Mesodermal cell (in vitro differentiated cells): ENCODE results near the gene TGDS.

Experiments
- H3K27ac ChIP-seq: 2 replicates; pipeline ENCODE4 v1.7.0; 2013; ENCODE audit warnings: mild to moderate bottlenecking, low read depth, low read length, moderate library complexity; ENCODE audit not compliant: severe bottlenecking
- H3K36me3 ChIP-seq: 2 replicates; pipeline ENCODE4 v1.7.1; 2013; ENCODE audit warnings: mild to moderate bottlenecking, low read length, moderate library complexity; ENCODE audit not compliant: control insufficient read depth, insufficient read depth
- H3K4me1 ChIP-seq: one replicate; pipeline ENCODE4 v1.7.1; 2013; ENCODE audit warnings: mild to moderate bottlenecking, low read length; ENCODE audit not compliant: insufficient read depth, control insufficient read depth, poor library complexity, severe bottlenecking
- H3K4me3 ChIP-seq: 2 replicates; pipeline ENCODE4 v1.7.0; 2013; ENCODE audit warnings: low read length, control low read depth, mild to moderate bottlenecking; ENCODE audit not compliant: insufficient read depth, poor library complexity, severe bottlenecking; ENCODE audit errors: extremely low read depth
- H3K9me3 ChIP-seq: 2 replicates; pipeline ENCODE4 v1.7.1; 2013; ENCODE audit warnings: mild to moderate bottlenecking, low read length, moderate library complexity; ENCODE audit not compliant: control insufficient read depth
- WGBS, 2 experiments: methylation state at CpG; one replicate each; pipeline ENCODE4 v1.1.5; 2013; ENCODE audit warnings: missing lambda C conversion rate in 2 of 2; ENCODE audit not compliant: insufficient coverage in 2 of 2; 5-methylcytosine and 5-hydroxymethylcytosine counted together

TGDS gene

DNA sequence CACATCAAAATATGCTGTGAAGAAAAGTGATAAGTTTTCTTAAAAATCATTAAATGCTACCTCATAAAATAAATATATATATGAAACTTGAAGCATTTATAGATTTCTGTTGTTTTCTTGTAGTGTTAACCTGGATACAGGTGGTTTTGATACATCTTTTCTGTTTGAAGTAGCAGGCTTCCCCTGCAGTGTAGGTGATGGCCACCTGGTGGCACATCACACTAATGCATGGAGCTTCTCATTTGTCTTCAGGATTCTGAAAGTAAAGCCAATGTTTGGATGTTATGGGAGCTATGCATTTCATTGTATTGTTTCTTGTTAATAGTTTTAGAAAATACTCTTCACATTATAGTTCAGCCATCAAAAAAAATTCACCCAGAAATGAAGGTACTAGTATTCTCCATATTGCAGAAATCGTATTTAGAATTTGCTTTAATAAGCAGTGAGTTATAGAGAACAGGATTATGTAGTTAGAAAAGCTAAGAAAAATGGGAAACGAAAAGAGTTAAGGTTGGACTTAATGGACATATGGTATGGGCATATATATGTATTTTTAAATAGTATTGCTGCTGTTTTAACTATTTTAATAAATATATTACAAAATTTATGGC lies 24.4 kb upstream of the TGDS start:
- Histone ChIP-seq H3K9me3 (no peaks in the 10 kb centered on the region), H3K4me1 (no peaks in the 10 kb centered on the region), H3K4me3 (no peak overlapping the region), H3K36me3 (peaks cover 40% of the 10 kb centered on the region), H3K27ac (no peak overlapping the region)
- WGBS, 2 experiments: no CpG with 5 or more reads among the region's 2 CpGs

DNA sequence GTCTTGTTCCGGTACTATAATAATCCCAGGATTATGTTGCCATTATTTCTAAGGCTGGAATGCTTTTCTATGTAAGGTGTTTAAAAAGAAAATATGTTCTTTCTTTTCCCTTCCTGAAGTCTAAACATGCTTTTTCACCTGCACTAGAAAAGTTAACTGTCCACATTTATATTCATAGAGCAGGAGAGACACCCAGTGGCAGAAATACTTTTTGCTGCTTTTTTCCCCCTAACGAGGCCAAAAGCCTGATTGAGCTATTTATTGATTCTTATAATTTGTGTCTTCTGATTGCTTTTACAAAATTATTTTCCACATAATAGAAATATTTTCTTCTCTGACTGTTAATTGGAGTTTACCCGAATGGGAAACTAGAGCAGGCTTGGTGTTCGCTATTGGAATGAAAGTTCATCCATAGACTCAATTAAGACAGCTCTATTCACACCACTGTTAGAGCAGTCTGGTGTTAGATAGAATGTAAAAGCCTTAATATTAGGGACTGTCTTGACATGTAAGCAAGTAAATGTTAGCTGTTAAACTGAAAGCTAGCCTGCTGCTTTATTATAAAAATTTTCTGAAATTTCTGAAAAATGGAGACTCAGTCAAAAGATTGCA lies 21.5 kb upstream of the TGDS start:
- Histone ChIP-seq H3K4me1 (no peaks in the 10 kb centered on the region), H3K36me3 (peaks cover 35% of the 10 kb centered on the region), H3K27ac (no peak overlapping the region), H3K9me3 (no peaks in the 10 kb centered on the region), H3K4me3 (no peak overlapping the region)
- WGBS, 2 experiments: no CpG with 5 or more reads among the region's 4 CpGs

DNA sequence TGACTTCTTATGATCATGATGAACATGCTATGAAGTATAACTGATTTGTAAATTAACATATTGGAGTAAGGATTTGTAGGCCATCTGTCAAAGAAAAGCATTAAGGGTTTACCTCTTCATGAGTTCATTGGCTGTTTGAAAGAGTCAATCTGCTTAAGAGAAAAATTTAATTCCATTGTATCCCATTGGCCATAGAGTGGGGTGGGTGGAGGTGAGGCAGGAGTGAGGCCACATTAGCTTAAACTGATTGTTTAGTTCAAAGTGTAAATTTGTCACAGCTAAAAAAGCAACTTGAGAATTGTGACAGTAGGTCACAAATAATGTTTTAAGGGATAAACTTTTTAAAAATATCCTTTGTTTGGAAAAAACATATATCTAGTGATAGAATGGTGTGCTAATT lies 17.1 kb upstream of the TGDS start:
- Histone ChIP-seq H3K27ac (no peak overlapping the region), H3K4me3 (no peak overlapping the region), H3K9me3 (no peaks in the 10 kb centered on the region), H3K36me3 (peaks cover 37% of the 10 kb centered on the region), H3K4me1 (no peaks in the 10 kb centered on the region)

DNA sequence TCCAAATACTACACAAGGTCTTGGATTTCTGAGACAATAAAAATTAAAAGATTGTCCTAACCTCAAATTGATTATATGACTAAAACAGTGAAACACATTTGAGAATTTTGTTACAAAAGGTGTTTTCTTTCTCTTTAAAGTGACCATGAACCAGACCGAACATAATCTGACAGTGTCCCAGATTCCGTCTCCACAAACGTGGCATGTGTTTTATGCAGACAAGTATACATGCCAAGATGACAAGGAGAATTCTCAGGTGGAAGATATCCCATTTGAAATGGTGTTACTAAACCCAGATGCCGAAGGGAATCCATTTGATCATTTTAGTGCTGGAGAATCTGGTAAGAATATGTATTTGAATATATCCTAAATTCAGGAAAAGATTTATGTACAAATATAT lies 16.1 kb upstream of the TGDS start:
- Histone ChIP-seq H3K36me3 (peaks cover 42% of the 10 kb centered on the region), H3K4me1 (no peaks in the 10 kb centered on the region)
- 90% methylated on average over 3 of the region's 4 CpGs; no CpG with 5 or more reads in 1 of the 2 experiments for WGBS, 2 experiments

DNA sequence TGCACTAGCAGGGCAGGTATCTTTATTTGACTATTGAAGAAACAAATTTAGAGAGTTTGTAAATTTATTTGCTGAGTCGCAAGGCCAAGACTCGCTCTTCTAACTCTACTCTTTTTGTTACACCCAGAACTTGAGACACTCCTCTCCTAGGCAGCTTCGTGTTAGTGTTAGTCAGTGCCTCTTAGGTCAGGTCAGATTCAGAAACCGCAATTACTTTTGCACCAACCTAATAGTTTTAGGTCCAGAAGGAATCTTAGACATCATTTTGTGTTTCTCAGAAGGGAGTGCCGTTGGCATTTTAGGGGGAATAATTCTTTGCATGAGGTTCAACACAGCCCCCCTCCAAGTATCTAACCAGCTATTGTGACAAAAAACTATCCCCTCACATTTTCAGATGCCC lies 14.5 kb upstream of the TGDS start:
- Histone ChIP-seq H3K4me1 (no peaks in the 10 kb centered on the region), H3K9me3 (no peaks in the 10 kb centered on the region), H3K27ac (no peak overlapping the region), H3K36me3 (peaks cover 56% of the 10 kb centered on the region), H3K4me3 (no peak overlapping the region)
- 94 to 100% methylated on average over 1 to 3 of the region's 5 CpGs for WGBS, 2 experiments

More for the DNA sequence above, 16.1 kb upstream of the TGDS start:
- Histone ChIP-seq H3K9me3 (no peaks in the 10 kb centered on the region), H3K4me3 (no peak overlapping the region), H3K27ac (no peak overlapping the region)

DNA sequence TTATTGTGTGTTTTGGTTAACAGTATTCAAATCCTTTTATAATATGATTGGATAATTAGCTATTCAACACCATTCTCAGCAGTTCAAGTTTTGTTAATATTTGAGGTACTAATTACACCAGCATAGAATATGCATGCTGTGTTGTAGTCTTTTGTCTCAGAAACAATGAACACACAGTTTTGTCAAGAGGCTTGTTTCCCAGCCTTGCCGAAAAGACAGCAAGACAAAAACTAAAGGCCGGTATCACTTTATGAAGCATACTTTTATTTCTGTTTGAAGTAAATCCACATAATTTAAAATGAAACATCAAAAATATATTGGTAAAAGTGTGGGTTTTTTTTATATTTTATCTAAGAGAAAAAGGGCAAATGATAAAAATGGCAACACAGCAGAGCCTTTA lies 13.2 kb upstream of the TGDS start:
- peaks cover 54% of the 10 kb centered on the region for H3K36me3 ChIP-seq
- WGBS, 2 experiments: no CpG with 5 or more reads among the region's 2 CpGs
- no peaks in the 10 kb centered on the region for H3K9me3 ChIP-seq
- no peaks in the 10 kb centered on the region for H3K4me1 ChIP-seq
- H3K4me3 ChIP-seq: no peak overlapping the region
- no peak overlapping the region for H3K27ac ChIP-seq

DNA sequence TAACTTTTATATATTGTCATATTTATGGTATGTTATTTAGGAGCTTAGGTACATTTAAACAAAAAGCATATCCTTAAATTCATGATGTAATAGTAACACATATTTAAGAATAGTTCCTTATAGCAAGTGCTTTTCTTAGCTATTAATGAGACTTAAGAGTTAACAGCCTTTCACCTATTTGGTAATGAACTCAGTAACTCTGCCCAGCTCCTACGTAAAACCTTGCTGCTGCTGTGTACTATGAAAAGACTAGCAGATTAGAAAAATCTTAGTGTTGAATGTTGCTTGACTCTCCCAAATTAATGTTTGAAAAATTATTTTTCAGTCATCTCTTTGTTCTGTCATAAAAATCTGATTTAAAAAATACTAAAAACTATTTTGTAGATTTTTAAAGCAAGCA lies 12.6 kb upstream of the TGDS start:
- WGBS, 2 experiments: no CpG with 5 or more reads among the region's 1 CpG
- peaks cover 48% of the 10 kb centered on the region for H3K36me3 ChIP-seq

DNA sequence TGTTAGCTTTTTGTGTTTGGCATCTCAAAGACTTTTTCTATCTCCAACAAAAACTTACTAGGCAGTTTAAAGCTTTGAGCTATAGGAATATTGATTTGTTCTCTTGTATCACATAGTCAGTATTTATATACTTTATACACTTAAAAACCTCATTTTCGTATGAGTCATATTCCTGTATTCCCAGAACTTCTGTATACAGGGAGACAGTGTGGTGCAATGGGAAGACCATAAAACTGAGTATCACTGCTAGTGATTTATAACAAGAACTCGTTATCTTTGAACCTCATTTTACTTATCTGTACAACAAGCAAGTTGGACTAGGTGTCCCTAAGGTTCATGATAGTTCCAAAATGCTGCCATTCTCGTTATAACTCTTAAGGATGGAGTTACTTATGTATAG lies 12.0 kb upstream of the TGDS start:
- Histone ChIP-seq H3K27ac (no peak overlapping the region), H3K9me3 (no peaks in the 10 kb centered on the region), H3K4me1 (no peaks in the 10 kb centered on the region), H3K4me3 (no peak overlapping the region), H3K36me3 (peaks cover 43% of the 10 kb centered on the region)
- no CpG with 5 or more reads among the region's 3 CpGs for WGBS, 2 experiments

More for the DNA sequence above, 12.6 kb upstream of the TGDS start:
- no peaks in the 10 kb centered on the region for H3K4me1 ChIP-seq
- H3K4me3 ChIP-seq: no peak overlapping the region
- no peaks in the 10 kb centered on the region for H3K9me3 ChIP-seq
- H3K27ac ChIP-seq: no peak overlapping the region

DNA sequence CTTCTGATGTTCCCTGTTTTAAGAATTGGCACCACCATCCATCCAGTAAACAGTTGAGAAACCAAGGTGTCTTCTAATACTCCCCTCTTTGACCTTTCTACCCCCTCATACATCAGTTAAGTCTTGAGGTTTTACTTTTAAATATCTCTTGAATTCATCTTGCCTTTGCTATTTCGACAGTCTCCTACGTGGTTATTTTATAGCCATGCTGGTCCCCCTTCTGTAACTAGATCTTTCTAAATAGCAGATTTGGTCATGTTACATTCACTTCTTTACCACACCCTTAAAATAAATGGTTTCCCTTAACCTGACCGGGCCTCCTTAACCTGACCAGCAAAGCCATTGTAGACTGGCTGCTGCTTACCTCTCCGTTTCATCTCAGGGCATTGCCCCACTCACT lies 11.1 kb upstream of the TGDS start:
- Histone ChIP-seq H3K4me1 (no peaks in the 10 kb centered on the region), H3K9me3 (no peaks in the 10 kb centered on the region), H3K27ac (no peak overlapping the region), H3K4me3 (no peak overlapping the region), H3K36me3 (peaks cover 41% of the 10 kb centered on the region)
- WGBS, 2 experiments: 93 to 96% methylated on average over 4 of the region's 4 CpGs

DNA sequence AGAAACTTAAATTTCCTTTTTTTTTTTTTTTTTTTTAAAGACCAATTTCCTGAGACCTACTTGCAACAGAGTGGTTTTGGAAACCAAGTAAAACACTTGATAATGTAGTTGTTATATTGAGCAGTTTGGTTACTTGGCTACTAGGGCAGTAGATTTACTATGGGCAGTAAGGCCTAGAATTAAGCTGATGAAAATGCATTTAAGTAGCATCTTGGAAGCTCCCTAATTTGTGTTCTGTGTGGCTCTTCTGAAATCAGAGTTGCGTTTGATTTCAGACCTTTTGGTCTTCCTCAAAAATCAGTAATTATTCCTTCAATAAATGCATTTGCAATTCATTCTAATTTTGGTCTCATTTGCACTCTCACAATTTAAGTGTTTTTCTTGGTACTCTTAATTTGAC lies 6.5 kb upstream of the TGDS start:
- H3K36me3 ChIP-seq: peaks cover 18% of the 10 kb centered on the region
- peak overlapping the region; percentile 68 for H3K4me3 ChIP-seq
- peaks cover 8% of the 10 kb centered on the region for H3K9me3 ChIP-seq
- 71% methylated on average over 1 of the region's 1 CpG; no CpG with 5 or more reads in 1 of the 2 experiments for WGBS, 2 experiments
- H3K4me1 ChIP-seq: no peaks in the 10 kb centered on the region
- H3K27ac ChIP-seq: no peak overlapping the region
